ENCODE data around the gene B3GNT4.
"Not testable (repeated sequence)": the region's sequence is repeated elsewhere in the genome, so short reads cannot be mapped to it uniquely, and the experiment has no call there.

Gene B3GNT4

DNA sequence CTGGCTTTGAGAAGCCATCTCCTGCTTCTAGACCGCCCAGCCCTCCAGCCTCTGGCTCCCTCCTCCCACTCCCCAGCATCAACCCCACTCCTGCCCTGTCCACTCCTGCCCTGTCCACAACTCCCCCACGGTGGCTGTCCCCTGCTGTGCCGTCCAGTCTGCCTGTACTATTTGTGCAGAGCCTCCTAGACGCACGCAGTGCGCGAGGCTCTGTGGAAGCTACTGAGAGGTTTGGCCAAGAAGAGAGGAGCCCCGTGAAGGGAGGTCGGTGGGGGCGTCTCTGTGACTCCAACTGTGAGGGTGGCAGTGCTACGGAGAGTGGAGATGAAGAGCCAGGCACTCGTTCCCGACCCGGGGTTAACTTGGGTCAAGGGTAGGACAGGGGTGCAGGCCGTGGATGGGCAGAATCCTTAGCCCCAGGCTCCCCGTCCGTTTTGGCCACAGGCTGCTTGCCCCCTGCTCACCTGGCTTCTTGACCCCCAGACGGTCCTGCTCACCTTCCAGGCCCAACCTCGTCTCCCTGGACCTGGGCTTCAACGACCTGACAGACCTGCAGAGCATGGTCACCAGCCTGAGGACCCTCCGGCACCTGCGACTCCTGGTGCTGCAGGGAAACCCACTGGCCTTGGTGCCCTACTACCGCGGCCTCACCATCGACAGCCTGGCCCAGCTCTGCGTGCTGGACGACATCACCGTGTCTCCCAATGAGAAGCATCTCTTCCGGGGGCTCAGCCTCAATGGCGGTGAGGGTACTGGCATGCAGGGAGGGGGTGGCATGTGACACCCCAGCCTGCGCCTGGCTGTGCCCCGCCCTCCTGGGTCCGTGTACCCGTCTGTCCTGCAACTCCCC lies 13.7 kb upstream of the B3GNT4 start:
- no peak for DNase-seq

- DNase-seq = no peak
These were observed 12.5 kb upstream of the B3GNT4 start for GRCh38 chr12:122190842-122191668.

- no peak for DNase-seq
These were observed 11.1 kb upstream of the B3GNT4 start for GRCh38 chr12:122192441-122192840.

DNA sequence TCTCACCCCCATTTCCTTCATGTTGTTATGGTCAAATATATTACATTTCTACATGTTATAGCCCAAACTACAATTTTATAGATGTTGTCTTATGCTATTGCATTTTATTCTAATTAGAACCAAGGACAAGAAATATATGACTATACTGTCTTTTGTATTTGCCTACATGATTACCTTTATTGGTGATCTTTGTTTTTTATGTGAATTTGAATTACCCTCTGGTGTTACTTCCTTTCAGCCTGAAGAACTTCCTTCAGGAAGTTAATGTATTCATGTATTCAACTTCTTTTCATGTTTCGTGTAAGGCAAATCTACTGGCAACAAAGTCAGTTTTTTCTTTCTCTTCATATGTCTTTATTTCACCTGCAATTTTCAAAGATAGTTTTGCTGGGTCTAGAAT lies 8.7 kb upstream of the B3GNT4 start:
- no peak for DNase-seq

- no peak for DNase-seq
These were observed 8.1 kb upstream of the B3GNT4 start for GRCh38 chr12:122195405-122195804.

DNA sequence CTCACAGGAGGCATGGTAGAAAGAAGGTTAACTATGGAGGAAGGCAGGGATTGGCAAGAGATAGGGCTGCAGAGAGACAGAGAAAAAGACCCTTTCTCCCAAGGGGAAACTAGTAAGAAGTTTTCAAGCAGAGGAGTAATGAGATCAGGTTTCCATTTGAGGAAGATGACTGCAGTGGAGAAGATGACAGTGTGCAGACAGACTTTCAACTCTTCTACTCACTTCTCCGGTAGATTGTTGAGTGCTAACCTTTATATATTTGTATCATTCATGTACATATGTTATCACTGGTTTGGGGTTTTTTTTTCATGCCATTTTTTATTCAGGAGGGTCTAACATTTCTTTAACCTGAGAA lies 5.9 kb upstream of the B3GNT4 start:
- DNase-seq = no peak

DNA sequence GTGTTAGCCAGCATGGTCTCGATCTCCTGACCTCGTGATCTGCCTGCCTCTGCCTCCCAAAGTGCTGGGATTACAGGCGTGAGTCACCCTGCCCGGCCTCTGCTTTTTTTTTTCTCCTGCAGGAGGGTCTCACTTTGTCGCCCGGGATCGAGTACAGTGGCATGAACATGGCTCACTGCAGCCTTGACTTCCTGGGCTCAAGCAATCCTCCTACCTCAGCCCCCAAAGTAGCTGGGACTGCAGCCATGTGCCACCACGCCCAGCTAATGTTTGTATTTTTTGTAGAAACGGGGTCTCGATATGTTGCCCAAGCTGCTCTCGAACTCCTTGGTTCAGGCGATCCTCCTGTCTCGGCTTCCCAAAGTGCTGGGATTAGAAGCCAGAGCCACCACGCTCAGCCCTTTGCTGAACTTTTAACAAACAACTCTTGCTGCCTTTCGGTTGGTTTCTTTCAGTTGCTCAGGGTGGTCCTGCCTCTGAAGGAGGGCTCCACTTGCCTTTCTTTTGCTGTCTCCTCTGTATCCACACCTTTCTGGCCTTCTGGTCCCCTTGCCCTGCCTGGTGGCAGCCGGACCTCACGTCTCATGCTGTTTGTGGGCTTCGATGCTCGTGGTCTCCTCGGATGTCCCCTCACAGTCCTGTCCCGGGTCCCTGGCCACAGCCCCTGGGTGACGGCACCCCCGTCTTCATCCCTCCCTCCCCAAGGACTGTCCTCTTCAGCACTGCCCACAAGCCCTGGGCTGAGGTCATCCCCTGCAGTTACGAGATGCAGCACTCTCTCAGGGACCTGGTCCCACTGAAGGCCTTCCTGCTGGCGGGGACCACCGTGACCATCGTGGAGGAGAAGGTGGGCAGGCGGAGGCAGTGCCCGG lies 3.8 kb upstream of the B3GNT4 start:
- DNase-seq = no peak

GRCh38 chr12:122200541-122201175 lies 2.9 kb upstream of the B3GNT4 start:
- no peak for DNase-seq

- DNase-seq = no peak
These were observed 2.1 kb upstream of the B3GNT4 start for GRCh38 chr12:122201381-122201780.

DNA sequence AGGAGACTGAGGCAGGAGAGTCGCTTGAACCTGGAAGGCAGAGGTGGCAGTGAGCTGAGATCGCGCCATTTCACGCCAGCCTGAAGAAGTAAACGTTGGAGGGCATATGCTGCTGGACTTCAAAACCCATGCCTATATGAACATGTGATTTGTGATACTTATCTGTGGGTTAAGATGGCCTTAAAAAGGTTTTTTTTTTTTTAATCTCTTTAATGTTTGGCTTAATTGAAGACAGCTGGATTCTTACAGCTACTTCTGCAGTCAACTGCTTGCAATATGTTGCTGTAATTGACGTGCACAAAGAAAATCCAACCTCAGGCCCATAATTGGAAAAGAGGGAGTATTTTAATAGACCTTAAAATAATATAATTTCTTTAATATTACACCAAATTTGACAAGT lies 1.5 kb upstream of the B3GNT4 start:
- DNase-seq = no peak

DNA sequence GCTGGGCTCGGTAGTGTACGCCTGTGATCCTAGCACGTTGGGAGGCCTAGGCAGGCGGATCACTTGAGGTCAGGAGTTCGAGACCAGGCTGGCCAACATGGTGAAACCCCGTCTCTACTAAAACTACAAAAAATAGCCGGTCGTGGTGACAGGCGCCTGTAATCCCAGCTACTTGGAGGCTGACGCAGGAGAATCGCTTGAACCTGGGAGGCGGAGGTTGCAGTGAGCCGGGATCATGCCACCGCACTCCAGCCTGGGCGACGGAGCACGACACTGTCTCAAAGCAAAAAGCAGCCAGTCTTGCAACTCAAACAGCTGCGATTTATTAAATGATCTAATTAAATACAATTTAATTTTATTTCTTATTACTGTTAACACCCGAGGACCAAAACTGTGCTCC lies 698 bp upstream of the B3GNT4 start:
- DNase-seq = not testable (repeated sequence)

DNA sequence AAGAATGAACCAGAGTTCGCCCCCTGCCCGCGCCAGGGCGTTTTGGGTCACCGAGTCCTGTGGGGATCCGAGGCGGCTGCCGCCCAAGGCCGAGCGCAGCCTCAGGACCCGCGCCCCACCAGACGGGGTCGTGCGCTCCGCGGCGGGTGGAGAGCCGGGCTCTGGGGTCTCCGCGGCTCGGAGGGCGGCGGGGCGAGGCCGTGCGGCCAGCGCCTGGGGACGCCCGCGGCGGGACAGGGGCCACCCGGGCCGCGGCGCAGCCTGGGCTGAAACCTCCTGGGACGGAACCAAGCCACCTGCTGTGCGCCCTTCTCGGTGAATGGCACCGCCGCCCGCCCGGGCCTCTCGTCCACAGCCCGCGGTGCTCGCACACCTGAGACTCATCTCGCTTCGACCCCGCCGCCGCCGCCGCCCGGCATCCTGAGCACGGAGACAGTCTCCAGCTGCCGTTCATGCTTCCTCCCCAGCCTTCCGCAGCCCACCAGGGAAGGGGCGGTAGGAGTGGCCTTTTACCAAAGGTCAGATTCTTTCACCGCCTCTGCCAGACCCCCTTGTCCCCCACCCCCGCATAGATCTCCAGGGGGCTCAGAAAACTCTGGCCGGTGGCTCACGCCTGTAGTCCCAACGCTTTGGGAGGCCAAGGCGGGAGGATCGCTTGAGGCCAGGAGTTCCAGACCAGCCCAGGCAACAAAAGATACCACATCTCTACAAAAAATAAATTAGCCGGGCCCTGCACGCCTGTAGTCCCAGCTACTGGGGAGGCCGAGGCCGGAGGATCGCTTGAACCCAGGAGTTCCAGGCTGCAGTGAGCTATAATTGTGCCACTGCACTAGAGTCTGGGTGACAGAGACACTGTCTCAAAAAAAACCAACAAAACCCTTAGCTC lies 901 bp downstream of the B3GNT4 start:
- no peak for DNase-seq

- DNase-seq = no peak
These were observed 1.8 kb downstream of the B3GNT4 start for GRCh38 chr12:122205053-122205925.

DNA sequence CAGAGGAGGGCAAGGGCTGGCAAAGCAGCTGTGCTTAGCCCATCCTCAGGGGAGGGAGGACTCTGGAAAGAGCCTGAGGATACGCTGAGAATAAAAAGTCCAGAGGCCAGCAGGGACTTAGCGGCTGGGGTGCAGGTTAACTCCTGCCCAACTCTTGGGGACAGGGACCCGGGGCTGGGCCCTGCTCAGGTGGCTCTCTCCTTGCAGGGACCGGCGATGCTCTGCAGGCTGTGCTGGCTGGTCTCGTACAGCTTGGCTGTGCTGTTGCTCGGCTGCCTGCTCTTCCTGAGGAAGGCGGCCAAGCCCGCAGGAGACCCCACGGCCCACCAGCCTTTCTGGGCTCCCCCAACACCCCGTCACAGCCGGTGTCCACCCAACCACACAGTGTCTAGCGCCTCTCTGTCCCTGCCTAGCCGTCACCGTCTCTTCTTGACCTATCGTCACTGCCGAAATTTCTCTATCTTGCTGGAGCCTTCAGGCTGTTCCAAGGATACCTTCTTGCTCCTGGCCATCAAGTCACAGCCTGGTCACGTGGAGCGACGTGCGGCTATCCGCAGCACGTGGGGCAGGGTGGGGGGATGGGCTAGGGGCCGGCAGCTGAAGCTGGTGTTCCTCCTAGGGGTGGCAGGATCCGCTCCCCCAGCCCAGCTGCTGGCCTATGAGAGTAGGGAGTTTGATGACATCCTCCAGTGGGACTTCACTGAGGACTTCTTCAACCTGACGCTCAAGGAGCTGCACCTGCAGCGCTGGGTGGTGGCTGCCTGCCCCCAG lies 2.8 kb downstream of the B3GNT4 start:
- DNase-seq = no peak

- DNase-seq = no peak
These were observed 3.5 kb downstream of the B3GNT4 start for GRCh38 chr12:122206976-122207375.

GRCh38 chr12:122207391-122207790 lies 3.9 kb downstream of the B3GNT4 start:
- no peak for DNase-seq

DNA sequence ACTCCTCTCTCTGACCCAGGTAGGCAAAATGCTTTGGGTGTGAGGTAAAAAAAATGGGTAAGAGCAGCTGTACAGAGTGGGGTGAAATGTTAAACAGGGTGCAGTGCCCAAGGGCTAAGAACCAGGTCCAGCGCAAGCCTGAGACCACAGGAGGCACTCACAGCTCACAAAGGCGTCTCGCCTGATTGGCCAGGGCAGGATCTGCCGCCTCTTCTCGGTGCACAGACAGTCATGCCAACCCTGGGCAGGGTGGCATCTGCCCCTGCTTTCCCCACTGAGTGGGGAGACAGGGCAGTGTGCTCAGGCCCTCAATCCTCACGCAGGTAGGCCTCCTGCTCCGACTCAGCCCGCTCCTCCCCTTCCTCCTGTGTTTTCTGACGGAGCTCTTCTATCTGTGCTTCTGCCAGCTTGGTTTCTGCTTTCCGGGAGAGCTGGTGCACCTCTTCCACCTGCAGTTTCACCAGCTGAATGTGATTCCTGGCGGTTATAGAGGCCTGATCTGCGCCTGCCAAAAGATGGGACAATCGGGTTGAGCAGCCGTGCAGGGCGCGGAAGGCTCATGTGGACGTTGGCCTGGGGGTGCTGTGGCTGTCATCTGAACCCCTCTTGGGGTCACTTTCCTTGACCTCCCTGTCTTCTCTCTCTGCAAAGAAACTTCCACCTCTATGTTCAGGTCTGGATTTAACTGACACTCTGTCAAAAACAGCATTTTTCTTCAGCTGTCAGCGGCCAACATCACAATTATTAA lies 4.7 kb downstream of the B3GNT4 start:
- no peak for DNase-seq

DNA sequence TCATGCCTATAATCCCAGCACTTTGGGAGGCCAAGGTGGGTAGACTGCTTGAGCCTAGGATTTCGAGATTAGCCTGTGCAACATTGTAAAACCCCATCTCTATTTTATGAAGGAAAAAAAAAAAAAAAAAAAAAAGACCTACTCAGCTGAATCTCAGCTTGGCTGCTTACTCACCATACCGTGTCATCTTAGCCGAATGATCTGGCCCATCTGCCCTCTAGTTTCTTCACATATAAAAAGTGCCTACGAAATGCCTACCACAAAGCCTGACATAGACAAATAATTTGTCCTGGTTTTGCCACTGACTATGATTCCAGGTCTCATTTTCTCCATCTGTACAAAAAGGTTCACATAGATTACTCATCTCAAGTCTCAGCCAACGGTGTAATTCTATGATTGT lies 12.3 kb downstream of the B3GNT4 start:
- DNase-seq = no peak

DNA sequence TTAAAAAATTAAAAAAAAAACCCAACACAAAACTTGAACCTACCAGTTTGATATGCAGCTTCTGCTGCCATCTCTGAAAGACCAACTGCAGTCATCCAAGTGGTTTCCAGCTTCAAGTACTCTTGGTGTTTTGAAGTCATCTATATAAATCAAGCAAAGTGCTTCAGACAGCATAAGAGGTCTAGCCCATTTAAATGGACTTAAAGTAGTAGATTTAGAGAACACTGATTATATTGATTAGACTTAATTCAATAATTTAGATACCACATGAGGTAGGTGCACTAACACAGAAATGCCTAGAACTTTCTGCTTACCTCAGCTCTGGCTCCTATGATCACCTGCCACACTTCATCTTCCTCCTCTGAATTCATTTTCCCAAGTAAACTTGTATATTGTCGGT lies 12.9 kb downstream of the B3GNT4 start:
- no peak for DNase-seq
